NCI-H2227 treated with DMSO at 0.1 percent for 48 hours (cell line): Measurements from ENCODE around the gene GSTO2.

Experiments used
- DNase-seq: peaks from one replicate; lab custom pipeline; 2025; lab: John Stamatoyannopoulos, UW

Gene GSTO2

DNA sequence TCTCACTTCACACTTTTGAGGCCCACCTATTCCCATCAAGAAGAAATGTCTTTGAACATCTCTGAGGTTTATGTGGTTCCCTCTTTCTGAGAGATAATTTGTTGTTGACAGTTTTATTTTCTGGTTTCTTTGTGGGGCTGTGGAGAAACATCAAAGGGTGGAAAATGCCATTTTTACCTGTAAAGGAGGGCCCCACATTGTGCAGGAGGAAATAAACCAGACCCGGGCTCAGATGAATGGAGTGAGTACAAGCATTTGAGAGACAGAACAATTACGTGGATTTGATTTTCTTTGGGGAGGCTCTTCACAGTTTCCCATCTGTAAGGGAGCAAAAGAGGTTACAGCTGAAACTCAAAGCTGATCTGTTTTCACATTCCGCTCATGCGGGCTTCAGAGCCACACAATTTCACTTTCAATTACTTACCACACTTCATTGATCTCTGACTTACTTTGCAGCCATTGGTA is 39.5 kb downstream of the GSTO2 start:
- no peak for DNase-seq

DNA sequence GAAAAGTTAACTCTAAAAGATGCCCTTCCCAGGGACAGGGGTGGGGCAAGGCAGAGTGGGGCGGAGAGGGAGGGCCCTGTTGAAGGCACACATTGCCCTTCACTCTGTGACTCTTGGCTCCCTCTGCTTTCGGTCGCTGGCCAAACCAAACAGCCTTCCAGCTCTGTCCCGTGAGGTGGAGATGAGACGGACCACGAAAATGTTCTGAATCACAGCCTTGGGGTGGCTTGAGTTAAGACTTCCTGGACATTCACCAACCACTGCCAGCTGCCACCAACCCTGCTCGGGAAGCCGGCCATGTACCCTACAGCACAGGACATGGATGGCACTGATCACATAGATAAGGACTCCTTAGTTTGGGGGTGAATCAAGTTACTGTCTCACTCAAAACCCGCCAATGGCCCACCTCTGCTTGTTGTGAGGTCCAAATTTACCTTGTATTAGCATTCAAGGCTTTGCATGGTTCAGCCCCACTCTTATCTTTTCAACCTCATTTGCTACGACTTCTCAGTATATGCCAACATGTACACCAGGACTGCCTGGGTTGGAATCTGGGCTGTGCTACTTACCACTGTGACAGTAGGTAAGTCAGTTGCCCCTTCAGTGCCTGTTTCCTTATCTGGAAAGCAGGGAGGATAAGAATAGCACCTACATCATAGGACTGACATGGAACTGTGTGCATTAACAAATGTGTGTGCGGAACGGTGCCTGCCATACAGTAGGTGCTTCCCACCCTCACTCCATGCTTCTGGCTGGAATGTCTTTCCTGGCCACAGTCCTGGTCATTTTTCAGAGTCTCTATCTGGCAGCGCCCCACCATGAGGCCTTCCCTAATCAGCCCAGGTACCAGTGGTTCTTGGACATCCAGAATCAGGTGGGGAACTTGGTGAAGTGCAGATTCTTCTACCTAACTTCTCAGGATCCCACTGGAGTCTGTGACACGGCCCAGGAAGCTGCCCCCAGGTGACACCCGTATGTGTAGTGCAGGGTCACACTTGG is 41.3 kb downstream of the GSTO2 start:
- DNase-seq, result no peak

DNA sequence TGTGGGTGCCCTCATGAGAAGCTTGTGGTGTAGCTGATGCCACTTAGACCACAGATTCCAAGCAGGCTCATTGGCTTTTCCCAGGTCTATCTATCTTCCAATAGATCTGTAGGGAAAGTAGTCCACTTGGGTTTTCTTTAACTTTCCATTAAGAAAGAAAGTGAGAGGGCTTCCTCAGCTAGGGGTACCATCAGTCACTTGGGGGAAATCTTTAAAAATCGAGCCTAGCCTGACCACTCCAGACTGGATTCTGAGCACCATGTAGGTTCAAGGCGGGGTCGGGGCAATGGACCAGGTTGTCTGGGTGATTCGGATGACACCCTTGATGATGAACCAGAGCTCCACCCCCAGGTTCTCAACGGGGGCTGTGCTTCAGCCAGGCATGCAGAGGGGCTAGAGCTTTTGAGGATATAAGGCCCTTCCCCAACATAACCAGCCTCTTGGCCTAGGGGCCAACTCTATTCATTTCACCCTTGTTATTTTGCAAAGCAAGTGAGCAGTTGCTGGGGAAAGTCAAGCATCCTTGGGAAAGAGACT is 42.3 kb downstream of the GSTO2 start:
- no peak for DNase-seq

DNA sequence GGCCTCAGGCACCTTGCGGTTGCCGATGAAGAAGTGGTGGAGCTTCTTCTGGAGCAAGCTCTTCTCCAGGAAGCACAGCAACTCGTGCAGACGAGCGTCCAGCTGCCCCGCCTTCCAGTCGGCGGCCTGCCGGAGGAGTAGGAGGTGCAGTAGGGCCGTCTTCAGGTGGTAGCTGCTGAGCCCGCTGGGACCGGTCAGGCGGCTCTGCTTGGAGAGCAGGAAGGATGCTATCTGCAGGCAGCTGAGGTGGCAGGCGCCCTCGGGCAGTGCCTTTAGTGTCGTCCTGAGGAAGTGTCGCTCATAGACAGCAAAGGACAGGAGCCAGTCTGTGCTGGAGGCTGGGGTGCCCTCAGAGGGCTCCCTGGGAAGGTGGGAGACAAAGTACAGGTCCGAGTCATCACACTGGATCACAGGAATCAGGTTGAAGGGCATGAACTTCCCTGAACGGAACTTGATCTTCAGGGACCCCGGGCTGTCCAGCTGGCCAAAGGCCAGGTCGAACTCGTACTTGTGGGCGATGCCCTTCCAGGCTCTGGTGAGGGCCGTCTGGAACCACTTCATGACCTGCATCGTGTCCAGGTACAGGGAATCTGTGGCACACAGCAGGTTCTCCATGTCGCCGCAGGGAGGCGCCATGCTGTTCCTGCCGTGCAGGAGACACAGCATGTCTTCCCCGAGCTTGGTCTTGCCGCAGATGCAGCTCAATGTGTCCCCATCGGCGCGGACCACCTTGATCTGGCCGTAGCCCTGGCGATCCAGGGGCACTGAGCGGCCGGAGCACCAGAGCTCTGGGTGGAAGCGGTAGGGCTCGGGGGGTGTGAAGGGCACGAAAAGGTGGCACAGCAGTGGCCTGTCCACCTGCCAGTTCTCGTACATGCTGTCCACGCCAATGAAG is 45.9 kb downstream of the GSTO2 start:
- DNase-seq, result no peak

DNA sequence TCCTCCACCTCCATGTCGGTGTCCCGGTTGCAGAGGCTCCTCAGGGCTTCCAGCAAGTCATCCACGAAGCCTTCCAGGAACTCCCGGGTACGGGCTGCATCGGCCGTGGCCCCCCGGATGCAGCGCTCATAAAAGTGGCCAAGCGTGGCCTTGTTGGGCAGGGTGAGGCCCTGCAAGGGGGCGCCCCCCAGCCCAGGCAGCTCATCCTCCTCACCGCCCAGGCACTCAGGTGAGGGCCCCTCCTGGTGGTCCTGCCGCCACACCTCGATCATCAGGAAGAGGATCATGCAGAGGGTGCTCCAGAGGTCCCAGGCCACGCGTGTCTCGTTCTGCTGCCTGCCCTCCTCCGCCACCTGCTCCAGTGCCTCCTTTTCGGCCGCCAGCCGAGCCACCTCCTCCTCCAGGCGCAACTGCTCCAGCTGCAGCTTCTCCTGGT is 46.5 kb downstream of the GSTO2 start:
- DNase-seq, result no peak

DNA sequence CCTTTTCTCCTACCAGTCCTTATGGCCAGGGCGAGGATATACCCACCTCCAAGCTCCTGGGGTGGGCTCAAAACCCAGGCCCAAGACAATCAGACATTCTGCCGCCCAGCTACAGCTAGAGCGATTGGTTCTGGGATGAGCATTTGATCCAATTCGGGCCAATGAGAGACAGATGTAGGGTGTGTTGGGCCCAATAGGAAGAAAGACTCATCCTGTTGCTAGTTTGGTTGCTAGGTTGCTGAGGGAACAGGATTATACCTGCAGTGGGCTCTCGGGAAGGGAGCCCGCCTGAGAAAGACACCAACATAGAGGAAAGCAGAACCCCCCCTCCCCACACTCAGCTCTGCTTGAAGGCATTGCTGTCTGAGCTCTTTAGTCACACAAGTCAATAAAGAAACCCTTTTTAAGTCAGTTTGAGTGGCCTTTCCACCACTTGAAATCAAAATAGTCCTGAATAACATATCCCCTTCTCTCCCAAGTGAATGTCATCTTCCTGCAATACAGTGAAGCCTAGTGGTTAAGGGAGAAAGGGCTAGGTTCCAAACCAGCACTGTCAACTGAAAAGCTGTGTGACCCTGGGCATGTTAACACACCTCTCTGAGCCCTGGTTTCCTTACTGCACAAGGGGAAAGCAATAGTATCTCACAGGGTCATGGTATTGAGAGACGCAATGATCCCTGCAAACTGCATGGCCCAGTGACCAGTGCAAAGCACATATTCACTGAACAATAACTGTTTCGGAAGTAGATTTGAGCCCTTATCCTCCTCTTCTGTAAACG is 47.5 kb downstream of the GSTO2 start:
- DNase-seq, result no peak

DNA sequence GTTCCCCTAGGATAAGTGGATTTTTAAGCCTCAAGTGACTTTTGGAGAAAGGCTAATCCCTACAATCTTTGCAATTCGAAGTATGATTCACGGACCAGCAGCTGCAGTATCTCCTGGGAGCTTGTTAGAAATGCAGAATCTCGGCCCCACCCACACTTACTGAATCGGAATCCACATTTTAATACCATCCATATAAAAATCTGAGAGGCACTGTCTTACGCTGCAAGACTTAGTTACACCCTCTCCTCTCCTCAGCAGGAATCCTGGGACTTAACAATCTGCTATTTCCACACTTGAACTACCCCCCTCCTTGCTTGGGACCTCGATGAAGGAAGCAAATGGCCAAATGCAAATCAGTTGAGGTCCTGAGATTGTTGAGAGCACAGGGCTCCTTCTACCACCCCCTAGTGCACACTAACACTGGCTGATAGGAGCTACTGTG is 48.3 kb downstream of the GSTO2 start:
- DNase-seq, result no peak

DNA sequence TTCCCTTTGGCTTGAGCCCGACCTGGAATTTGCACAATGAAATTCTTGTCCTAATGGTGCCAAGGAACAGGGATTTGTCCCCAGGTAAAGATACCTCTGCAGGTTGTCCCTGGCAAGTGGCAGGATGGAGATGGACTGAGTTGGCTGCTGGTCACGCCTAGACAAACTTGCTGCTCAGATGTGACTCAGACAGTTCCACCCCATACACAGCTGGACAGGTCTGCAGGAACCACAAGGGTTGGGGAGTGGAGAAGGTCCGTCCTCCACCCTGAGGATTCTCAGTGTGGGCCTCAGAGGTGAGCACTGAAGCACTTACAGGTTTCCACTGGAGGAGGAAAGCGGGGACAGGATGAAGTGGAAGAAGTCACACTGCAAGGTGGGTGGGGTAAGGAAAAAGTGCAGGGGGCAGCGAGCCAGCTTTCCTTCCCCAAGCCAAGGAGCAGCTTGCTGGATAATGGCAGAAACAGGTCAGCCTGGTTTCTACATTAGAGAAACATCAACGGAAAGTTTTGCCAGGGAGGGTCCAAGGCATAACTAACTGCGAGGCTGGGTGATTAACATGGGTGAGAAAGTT is 48.8 kb downstream of the GSTO2 start:
- no peak for DNase-seq

DNA sequence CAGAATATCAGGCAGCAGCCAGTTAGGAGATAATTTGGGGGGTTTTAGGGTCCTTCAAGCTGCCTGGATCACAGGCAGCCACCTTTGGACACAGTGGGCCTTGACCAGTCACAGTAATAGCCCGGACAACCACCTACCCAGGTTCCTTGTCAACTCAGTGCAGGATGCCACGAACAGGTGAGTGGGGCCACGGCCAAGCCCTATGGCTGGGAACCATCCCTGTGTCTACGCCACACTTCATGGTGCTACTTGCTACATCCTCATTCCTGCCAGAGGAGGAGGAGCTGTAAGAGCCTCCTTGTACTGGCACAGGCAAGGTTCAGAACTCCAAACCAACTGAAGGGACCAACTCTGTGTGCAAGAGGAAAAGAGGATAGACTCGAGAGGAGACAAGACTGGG is 49.3 kb downstream of the GSTO2 start:
- DNase-seq, result no peak

DNA sequence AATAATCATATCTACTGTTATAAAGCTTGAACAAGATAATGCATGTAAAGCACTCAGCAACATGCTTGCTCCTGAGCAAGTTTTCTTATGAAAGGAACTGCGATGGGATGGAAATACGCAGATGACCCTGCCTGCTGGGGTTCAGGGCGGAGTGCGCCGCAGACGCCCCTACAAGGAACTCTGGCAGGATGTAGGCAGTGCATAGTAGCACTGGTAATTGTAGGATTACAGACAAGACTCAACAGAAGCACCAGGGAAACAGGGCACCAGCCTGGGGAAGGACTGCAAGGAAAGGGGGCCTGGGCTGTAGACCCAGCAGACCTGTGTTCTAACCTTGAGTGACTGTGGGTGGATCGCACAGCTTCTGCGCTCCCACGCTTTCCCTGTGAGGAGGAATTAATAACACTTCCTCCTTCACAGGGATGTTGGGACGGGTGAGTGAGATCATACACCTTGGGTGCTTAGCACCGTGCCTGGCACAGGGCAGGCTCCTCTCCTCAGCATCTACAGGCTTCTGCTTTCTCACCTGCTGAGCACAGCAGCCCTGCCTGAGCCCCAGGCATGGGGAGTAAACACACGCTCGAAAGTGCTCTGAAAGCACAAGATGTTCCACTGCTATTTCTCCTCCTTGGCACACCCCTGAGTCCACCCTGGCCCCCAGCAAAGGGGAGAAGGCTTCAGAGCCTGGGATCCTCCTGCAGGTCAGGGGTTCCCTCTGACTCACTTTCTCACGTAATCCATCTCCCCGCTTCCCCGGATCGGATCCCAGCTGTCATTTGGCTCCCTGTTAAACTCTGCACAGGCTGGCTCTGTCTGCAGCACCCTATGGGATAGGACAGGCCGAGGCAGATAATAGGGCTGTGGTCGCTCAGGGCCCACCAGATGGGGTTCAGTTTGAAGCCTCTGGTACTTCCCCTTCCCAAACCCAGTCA is 50.1 kb downstream of the GSTO2 start:
- DNase-seq, result no peak

DNA sequence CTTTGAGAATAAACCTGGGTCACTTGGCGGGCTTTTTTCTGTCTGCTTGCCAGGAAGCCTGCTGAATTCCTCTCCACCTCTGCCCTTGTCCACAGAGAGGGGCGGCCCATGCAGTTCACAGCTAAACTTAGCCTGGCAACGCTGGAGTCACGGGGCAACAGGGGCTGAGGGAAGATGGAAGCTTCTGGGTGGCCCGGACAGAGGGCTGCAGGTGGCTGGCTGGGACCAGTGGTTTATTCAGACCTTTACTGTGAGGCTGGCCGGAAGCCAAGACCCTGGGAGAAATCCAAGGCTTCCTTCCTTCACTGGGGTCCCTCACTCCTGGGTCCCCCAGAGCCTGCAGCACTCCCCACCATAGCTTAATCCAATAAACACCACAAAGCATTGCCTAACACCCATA is 52.2 kb downstream of the GSTO2 start:
- no peak for DNase-seq

DNA sequence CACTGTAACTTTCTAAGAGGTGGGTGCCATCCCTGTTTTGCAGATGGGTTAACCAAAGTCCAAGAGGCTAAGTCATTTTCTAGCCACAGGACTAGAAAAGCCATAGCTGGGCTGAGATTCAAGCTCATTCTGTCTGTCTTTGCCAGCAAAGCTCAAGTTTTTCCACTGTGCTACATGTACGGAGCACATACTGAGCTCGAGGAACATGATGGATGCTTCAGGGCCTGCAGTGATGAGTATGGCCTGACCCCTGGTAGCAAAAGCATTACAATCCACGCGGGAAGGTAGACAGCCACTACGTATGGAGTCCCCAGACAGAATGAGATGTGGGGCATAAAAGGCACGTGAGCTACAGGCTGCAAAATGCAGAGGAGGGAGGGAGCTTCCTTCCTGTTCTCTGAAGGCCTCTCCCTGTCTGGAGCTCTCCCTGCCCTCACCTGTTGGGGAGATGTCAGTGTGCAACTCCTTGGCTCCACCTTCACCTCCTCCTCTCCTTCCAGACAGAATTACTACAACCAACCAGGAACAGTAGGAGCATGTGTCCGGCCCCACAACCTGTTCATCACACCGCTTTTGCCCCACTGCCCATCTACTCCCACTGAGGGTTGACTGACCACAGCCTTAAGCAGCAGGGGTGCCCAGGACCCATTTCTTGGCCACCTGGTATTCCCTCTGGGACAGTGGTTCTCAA is 52.9 kb downstream of the GSTO2 start:
- no peak for DNase-seq

DNA sequence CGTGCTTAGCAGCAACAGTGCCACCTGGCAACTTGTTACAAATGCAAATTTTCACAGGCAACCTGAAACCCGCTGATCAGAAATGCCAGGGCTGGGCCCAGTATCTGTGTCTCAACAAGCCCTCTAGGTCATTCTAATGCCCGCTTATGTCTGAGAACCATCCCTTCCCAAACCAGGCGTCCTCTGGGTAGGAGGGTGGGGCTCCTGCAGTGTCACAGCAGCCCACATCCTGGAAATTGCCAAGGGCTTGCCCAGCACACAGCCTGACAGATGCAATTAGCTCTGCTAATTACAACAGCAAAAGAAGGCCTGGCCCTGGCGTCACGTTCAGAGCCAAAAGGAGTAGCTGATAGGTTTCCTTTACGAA is 53.4 kb downstream of the GSTO2 start:
- no peak for DNase-seq

DNA sequence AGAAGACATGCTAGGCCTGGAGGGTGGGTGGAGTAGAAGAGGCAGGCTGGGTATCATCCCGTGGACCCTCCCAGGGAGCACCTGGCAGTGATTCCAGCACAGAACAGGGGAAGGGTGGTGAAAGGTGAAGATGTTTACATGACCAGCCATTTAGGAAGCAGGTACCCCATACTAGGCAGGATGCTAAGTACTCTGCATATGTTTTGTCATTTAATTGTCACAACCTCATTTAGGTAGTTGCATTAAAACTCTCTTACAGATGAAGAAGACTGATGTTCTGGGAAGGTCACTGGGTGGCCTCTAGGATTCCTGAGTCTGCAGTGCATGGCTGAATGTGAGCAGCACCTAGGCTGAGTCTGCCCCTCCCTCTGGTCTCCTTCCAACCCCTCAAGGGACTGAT is 54.1 kb downstream of the GSTO2 start:
- no peak for DNase-seq

DNA sequence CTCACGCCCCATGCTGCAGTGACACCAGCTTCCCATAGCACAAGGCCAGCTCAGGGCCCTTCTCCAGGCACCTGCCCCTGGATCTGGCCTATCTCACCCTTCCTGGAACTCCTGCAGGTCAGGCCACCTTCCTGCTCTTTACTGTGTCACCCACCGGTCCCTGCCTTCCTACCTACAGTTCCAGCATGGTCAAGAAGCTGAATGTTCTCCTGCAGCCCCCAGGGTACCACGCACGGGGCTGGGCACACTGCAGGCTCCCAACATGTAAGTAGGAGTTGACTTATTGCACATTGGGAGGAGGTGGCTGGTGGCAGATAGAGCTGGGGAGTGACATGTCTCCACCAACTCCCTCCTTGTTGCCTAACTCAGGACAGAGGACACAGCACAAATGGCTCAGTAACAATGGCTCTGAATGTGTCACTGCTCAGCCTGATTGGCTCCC is 54.8 kb downstream of the GSTO2 start:
- no peak for DNase-seq

DNA sequence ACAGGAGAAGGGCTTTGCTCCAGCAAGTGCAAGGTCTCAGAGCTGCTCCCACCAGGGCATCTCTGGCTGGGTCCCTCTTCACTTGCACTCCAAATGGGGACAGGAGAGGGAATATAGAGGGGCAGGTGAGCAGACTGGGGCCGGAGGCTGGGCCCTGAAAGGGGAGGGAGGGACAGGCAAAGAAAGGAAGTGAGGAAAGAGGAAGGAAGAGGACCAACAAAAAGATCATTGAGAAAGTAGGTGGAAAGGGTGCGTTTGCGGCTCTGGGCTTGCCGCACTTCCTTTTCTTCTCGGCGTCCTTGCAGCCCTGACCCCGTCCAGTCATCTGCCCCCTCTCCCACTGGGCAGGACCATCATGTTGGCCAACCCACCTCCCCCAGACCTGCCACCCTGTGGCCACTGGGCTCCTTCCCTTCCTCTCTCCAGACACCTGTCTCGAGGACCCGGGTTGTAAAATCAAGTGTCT is 55.3 kb downstream of the GSTO2 start:
- DNase-seq, result no peak

DNA sequence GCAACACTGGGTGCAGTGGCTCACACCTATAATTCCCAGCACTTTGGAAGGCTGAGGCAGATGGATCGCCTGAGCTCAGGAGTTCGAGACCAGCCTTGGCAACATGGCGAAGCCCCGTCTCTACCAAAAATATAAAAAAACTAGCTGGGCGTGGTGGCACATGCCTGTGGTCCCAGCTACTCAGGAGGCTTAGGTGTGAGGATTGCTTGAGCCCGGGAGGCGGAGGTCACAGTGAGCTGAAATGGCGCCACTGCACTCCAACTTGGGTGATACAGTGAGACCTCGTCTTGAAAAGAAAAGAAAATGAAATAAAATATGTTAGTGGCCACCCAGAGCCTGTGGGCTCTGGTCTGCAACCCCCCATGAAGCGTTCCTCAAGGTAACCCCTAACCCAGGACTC is 55.9 kb downstream of the GSTO2 start:
- no peak for DNase-seq

DNA sequence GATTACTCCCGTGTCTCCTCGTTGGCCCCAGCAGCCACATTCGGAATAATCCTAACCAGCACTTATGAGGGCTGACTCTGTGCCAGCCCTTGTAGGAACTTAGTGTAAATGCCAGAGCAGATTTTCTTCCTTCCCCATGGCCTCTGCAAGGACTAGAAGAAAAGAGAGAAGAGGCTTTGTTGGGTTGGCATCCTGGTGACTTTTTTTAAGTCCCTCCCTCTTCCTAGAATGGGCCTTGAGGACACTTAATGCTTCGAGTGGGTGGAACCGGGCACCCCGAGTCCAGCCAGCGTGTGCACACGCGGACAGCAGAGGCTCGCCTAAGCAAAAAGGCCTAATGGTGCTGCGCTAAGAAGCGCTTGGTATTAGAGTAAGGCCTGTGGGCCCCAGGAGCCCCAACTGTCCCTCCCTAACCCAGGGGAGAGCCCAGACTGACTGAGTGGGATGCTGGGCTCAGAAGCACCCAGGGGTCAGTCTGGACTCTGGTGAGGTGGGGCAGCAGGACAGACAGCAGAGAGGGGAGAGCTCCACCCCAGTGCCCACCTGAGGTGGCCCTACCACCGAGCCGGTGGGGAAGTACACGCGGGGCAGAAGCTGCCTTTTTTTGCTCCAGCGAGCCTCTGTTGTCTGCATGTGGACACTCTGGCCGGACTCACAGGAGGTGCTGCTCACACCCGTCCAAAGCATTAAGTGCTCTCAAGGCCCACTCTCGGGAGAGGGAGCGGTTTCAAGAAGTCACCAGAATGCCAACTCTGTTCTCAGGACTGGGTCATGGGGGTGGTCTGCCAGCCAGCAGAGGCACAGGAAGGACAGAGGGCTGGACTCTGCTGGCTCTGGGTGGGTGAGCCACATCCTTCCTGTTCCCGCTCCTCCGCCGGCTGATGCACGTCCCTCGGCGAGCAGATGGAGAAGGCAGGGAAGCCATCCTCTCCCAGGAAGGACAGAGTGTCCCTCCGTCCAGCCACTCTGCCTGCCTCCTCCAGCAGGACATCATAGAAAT is 56.8 kb downstream of the GSTO2 start:
- DNase-seq, result no peak
